Measurements from ENCODE around the gene CXCL16. TPM values are rescaled to one million over a fixed set of nuclear protein-coding genes. Genes with fewer than 3 reads are reported as not detected.

CXCL16 gene
- total RNA-seq, 1 experiment from 2014 or later, result 4.5 TPM

DNA sequence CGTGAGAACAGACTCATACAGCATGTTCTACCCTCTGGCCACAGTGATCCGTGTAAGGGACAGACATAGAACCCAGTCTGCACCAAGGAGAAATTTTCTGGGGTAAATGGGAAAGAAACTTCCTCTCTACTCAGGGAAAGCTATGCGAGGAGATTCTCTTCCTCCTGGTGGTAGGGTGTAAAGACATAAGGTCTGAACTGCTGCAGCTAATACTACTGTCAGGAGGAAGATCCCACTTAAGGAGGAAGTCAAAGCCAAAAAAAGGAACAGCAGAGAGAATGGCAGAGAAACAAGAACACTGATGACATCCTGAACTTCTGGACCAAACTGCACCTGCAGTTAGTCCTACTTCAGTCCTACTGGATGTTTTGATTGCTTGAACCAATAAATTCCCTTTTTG is 24.9 kb upstream of the CXCL16 start:
- Histone ChIP-seq H3K4ac (ENCODE audit: low read depth, low read length) (no peak overlapping the region), H3K4me2 (ENCODE audit: insufficient read depth, insufficient read length, low read length) (no peak overlapping the region), H4K5ac (ENCODE audit: insufficient read length, low read depth, low read length) (no peak overlapping the region), H4K20me1 (ENCODE audit: control insufficient read depth, insufficient read depth, insufficient read length) (no peaks in the 10 kb centered on the region), H3K9me3 (ENCODE audit: control insufficient read depth, low read depth, low read length) (no peaks in the 10 kb centered on the region), H2BK5ac (ENCODE audit: insufficient read length, low read length) (no peak overlapping the region), H4K91ac (ENCODE audit: insufficient read length, low read depth, low read length) (no peak overlapping the region), H3K23ac (ENCODE audit: insufficient read length, low read depth, low read length) (no peak overlapping the region), H3T11ph (ENCODE audit: low read length) (no peak overlapping the region), H2BK12ac (ENCODE audit: insufficient read length, low read depth, low read length) (no peak overlapping the region), H2BK15ac (ENCODE audit: low read depth, low read length) (no peak overlapping the region), H3K9ac (ENCODE audit: extremely low read depth, insufficient read length, low read length) (no peak overlapping the region), H3K14ac (ENCODE audit: insufficient read depth, low read length) (no peak overlapping the region), H3K23me2 (ENCODE audit: insufficient read length, low read depth, low read length, poor library complexity, severe bottlenecking) (no peaks in the 10 kb centered on the region), H3K27me3 (ENCODE audit: insufficient read depth, low read length) (no peaks in the 10 kb centered on the region), H3K27ac (ENCODE audit: insufficient read length, low read depth, low read length) (no peak overlapping the region), H2BK20ac (ENCODE audit: low read depth, low read length, poor library complexity, severe bottlenecking) (no peak overlapping the region), H3K18ac (ENCODE audit: insufficient read length, low read depth, low read length) (no peak overlapping the region), H3K4me1 (ENCODE audit: insufficient read depth, low read length) (no peaks in the 10 kb centered on the region), H2BK120ac (ENCODE audit: low read depth, low read length, poor library complexity, severe bottlenecking) (no peak overlapping the region), H4K8ac (replicated peaks; ENCODE audit: insufficient read length, low read depth, low read length) (no peak overlapping the region), H3K56ac (ENCODE audit: insufficient read length, low read depth, low read length) (no peak overlapping the region), H2AFZ (ENCODE audit: low read length) (no peak overlapping the region), H3K79me2 (ENCODE audit: insufficient read depth, low read length) (no peaks in the 10 kb centered on the region), H2AK5ac (ENCODE audit: insufficient read length, low read length) (no peak overlapping the region), H3K79me1 (ENCODE audit: insufficient read depth, low read depth, low read length, poor library complexity, severe bottlenecking) (no peaks in the 10 kb centered on the region)
- H3K4me1 Mint-ChIP-seq, result no peaks in the 10 kb centered on the region
- H3K27me3 Mint-ChIP-seq (ENCODE audit: low read depth), result peaks cover 7% of the 10 kb centered on the region
- no peaks in the 10 kb centered on the region for H3K36me3 Mint-ChIP-seq (ENCODE audit: insufficient read depth in 1 of 3, low read depth in 3 of 3)
- WGBS (ENCODE audit: extremely low coverage, insufficient read length, low lambda C conversion rate), result no CpG with 5 or more reads among the region's 3 CpGs
- H3K27ac Mint-ChIP-seq, result no peak overlapping the region
- H3K4me3 Mint-ChIP-seq, result no peak overlapping the region
- DNase-seq, result no peak
- TF ChIP-seq, protein P1, sequence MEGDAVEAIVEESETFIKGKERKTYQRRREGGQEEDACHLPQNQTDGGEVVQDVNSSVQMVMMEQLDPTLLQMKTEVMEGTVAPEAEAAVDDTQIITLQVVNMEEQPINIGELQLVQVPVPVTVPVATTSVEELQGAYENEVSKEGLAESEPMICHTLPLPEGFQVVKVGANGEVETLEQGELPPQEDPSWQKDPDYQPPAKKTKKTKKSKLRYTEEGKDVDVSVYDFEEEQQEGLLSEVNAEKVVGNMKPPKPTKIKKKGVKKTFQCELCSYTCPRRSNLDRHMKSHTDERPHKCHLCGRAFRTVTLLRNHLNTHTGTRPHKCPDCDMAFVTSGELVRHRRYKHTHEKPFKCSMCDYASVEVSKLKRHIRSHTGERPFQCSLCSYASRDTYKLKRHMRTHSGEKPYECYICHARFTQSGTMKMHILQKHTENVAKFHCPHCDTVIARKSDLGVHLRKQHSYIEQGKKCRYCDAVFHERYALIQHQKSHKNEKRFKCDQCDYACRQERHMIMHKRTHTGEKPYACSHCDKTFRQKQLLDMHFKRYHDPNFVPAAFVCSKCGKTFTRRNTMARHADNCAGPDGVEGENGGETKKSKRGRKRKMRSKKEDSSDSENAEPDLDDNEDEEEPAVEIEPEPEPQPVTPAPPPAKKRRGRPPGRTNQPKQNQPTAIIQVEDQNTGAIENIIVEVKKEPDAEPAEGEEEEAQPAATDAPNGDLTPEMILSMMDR (conservative IDR thresholded peaks at IDR 0.05), result no peak
- no peaks in the 10 kb centered on the region for H3K9me3 Mint-ChIP-seq

Data from H9 (cell line).